Memory B cell (primary cell): ENCODE measurements around the gene CIBAR2.

ENCODE experiments used
- ATAC-seq: fragments of 150-1000 bp; cut with Tn5 transposase; 2 replicates; pipeline ENCODE4 v1.10.0; 2021; ENCODE audit warnings: low read depth, mild to moderate bottlenecking, moderate library complexity
- DNase-seq, 2 donors: peaks; one replicate each; pipeline ENCODE4 v3.0.0; 2022; ENCODE audit warnings: low spot score in 2 of 2
- H3K27ac Mint-ChIP-seq: one replicate; pipeline ENCODE4 v1.8.0; 2022; ENCODE audit warnings: mild to moderate bottlenecking, moderate library complexity, mixed read lengths
- H3K27me3 Mint-ChIP-seq: one replicate; pipeline ENCODE4 v1.8.0; 2022; ENCODE audit warnings: mixed read lengths
- H3K36me3 Mint-ChIP-seq: one replicate; pipeline ENCODE4 v1.8.0; 2022; ENCODE audit warnings: mild to moderate bottlenecking, mixed read lengths
- H3K4me1 Mint-ChIP-seq: one replicate; pipeline ENCODE4 v1.8.0; 2022; ENCODE audit warnings: mixed read lengths
- H3K4me3 Mint-ChIP-seq: one replicate; pipeline ENCODE4 v1.8.0; 2022; ENCODE audit warnings: mild to moderate bottlenecking, moderate library complexity, mixed read lengths
- H3K9me3 Mint-ChIP-seq: one replicate; pipeline ENCODE4 v1.8.0; 2022; ENCODE audit warnings: mixed read lengths

CIBAR2 gene

GRCh38 chr16:85138073-85138824 is 26.0 kb upstream of the CIBAR2 start:
- Mint-ChIP-seq H3K27me3 (peaks cover 24% of the 10 kb centered on the region), H3K4me3 (peak overlapping the region; percentile 6), H3K36me3 (peaks cover 2% of the 10 kb centered on the region), H3K4me1 (peaks cover 11% of the 10 kb centered on the region), H3K27ac (no peak overlapping the region), H3K9me3 (no peaks in the 10 kb centered on the region)
- no peak for DNase-seq
- ATAC-seq: no peak

DNA sequence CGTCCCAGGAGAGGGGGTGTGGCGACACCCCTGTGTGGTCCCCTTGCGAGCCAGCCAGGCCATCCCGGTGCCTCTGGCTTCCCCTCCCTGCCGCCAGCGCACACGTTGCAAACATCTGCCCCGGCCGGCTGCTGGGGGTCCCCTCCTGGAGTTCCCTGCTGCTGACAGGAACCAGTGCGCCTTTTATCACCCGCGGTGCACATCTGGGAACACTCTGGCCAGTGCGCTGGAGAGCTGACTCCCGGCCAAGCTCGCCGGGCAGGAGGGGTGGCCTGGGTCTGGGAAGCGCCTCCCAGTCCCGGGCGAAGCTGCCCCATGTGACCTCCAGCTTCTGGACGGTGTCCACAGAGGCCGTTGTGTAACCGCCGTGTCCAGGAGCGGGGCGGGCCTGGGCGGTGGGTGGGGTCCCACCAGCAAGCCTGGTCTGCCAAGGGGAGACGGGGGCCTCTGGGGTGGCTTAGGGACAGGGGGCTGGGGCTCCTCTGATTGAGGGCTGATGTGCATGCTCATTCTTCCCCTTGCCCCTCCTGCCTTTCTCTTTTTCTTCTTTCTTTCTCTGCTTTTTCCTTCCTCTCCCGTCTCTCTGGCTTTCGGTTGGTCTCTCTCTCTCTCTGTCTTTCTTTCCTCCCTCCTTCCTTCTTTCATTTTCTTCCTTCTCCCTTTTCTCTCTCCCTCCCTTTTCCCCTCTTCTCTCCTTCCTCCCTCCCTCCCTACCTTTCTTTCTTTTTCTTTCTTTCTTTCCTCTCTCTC is 25.2 kb upstream of the CIBAR2 start:
- Mint-ChIP-seq H3K27ac (no peak overlapping the region), H3K4me3 (peak overlapping the region; percentile 6), H3K36me3 (peaks cover 2% of the 10 kb centered on the region), H3K27me3 (peaks cover 26% of the 10 kb centered on the region), H3K4me1 (peaks cover 11% of the 10 kb centered on the region), H3K9me3 (no peaks in the 10 kb centered on the region)
- ATAC-seq (no peak), DNase-seq (no peak)

DNA sequence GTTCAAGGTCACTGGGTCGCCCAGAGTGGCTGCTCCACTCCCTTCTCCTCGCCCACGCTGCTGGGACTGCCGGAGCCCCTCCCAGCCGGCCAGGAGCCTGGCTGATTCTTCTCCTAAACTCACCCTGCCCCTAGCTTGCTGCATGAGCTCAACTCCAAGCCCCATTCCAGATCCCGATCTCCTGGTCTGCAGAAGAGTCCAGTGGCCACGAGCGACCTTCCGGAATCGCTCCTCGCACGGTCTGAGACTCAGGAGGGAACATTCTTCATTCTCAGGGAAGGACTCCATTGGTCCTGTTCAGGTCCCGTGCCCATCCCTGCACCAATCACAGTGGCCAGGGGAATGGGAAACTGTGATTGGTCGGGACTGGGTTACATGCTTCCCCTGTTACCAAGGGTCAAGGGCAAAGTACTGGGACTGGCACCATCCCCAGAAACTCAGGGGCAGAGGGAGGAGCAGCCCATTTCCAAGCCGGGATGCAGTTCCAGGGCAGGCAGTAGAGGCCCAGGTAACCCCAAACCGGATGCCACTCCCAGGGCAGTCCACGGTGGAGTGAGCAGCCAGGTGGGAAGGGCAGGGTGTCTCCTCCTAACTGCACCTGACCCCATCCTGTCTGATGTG is 24.5 kb upstream of the CIBAR2 start:
- H3K4me3 Mint-ChIP-seq: no peak overlapping the region
- H3K27me3 Mint-ChIP-seq: peaks cover 24% of the 10 kb centered on the region
- DNase-seq: no peak
- no peak for ATAC-seq
- no peak overlapping the region for H3K27ac Mint-ChIP-seq
- peaks cover 11% of the 10 kb centered on the region for H3K4me1 Mint-ChIP-seq
- H3K9me3 Mint-ChIP-seq: no peaks in the 10 kb centered on the region
- peaks cover 2% of the 10 kb centered on the region for H3K36me3 Mint-ChIP-seq

DNA sequence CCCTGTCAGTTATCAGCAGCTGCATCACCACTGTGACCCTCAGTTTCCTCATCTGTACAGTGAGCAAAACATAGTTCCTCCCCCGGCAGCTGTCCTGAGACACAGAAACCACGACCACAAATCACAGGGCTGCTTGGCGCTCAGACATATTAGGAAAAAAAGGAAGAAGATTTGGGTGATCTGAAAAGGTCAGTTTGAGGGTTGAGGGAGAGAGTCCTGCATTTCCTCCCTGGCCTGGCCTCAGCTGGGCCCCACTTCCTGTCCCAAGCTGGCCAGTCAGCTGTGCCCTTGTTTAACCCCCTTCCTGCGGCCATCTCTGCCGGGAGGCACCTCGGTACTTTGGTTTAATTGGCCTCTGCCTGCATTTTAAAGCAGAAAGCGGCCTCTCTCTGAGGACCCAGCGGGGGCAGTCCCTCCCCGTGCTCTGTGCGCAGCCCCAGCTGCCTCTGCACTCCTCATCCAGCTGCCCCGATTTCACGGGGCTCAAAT is 24.0 kb upstream of the CIBAR2 start:
- DNase-seq: no peak
- Mint-ChIP-seq H3K27ac (no peak overlapping the region), H3K27me3 (peaks cover 22% of the 10 kb centered on the region), H3K4me1 (peaks cover 11% of the 10 kb centered on the region), H3K4me3 (no peak overlapping the region), H3K9me3 (no peaks in the 10 kb centered on the region), H3K36me3 (peaks cover 2% of the 10 kb centered on the region)
- ATAC-seq: no peak

DNA sequence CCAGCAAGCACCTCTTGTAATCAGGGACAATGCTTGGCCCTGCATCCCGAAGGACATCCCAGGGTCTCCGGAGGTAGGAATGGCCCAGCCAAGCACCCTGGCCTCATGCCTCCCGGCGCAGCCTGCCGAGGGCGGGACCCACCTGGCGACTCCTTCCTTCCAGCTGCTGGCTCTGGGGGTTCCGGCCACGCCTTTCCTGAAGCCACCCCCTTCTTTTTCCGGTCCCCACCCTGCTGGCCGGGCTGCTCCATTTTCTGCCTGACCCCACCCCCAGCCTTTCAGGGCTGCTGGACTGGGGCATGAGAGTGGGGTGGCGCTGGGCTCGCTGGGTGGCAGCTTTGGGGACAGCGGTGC is 22.5 kb upstream of the CIBAR2 start:
- Mint-ChIP-seq H3K4me1 (peaks cover 11% of the 10 kb centered on the region), H3K27ac (no peak overlapping the region), H3K27me3 (peaks cover 21% of the 10 kb centered on the region), H3K9me3 (no peaks in the 10 kb centered on the region), H3K36me3 (peaks cover 2% of the 10 kb centered on the region), H3K4me3 (no peak overlapping the region)
- ATAC-seq (no peak), DNase-seq (no peak)

DNA sequence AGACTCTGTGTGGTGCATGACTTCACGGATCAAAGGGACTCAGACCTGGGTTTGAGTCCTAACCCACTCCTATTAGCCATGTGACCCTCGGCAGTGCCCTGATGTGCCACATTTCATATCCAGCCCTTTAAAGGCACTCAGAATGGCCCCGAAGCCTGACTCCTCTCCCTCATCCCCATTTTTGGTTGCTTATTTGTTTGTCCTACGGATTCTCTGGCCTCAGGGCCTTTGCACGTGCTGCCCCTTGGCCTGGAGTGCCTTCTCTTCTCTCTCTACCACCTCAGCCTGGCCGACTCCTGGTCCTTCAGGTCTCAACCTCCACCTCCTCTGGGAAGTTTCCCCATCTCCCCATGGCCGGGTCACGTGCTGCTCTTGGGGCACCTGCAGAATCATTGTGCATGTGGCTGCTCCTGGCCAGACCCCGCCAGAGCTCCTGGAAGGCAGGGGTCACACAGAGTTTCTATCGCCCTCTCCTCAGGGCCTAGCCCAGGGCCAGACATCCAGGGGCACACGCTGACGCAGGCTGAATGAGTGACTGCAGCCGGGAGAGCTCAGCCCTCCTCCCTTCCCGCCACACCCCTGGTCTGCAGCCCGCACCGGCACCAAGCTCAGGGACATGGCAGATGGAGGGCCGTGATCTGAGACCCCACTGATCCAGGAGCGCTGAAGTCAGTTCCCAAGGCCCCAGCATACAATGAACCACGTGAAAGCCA is 22.0 kb upstream of the CIBAR2 start:
- no peak for ATAC-seq
- no peak overlapping the region for H3K27ac Mint-ChIP-seq
- H3K9me3 Mint-ChIP-seq: no peaks in the 10 kb centered on the region
- no peak for DNase-seq
- H3K27me3 Mint-ChIP-seq: peaks cover 15% of the 10 kb centered on the region
- no peak overlapping the region for H3K4me3 Mint-ChIP-seq
- peaks cover 2% of the 10 kb centered on the region for H3K36me3 Mint-ChIP-seq
- peaks cover 11% of the 10 kb centered on the region for H3K4me1 Mint-ChIP-seq

DNA sequence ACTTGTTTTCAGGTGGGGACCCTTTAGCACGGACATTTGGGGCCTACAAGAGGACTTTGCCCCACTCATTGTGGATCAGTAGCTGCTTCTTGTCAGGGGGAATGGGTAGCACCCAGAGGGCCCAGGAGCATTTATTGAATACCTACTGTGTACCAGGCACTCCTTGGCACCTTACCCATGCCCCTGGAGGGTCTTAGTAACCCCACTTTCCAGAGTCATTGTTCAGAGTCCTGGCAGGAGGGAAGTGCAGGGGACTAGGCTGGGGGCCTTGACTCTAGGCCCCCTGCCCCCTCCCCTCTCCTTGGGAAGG is 21.0 kb upstream of the CIBAR2 start:
- no peak overlapping the region for H3K27ac Mint-ChIP-seq
- no peak for ATAC-seq

GRCh38 chr16:85132456-85133289 is 20.4 kb upstream of the CIBAR2 start:
- Mint-ChIP-seq H3K27me3 (peaks cover 6% of the 10 kb centered on the region), H3K27ac (no peak overlapping the region), H3K4me1 (peaks cover 7% of the 10 kb centered on the region), H3K4me3 (no peak overlapping the region), H3K9me3 (no peaks in the 10 kb centered on the region), H3K36me3 (peaks cover under 1% of the 10 kb centered on the region)
- DNase-seq (no peak), ATAC-seq (no peak)

More for the DNA sequence above, 21.0 kb upstream of the CIBAR2 start:
- Mint-ChIP-seq H3K36me3 (peaks cover 2% of the 10 kb centered on the region), H3K27me3 (peaks cover 10% of the 10 kb centered on the region), H3K4me1 (peaks cover 11% of the 10 kb centered on the region), H3K9me3 (no peaks in the 10 kb centered on the region), H3K4me3 (no peak overlapping the region)
- DNase-seq: no peak

- Mint-ChIP-seq H3K27ac (no peak overlapping the region), H3K9me3 (no peaks in the 10 kb centered on the region), H3K27me3 (peaks cover 7% of the 10 kb centered on the region), H3K4me3 (no peak overlapping the region), H3K4me1 (no peaks in the 10 kb centered on the region), H3K36me3 (no peaks in the 10 kb centered on the region)
- ATAC-seq (no peak), DNase-seq (no peak)
These were observed 18.4 kb upstream of the CIBAR2 start for GRCh38 chr16:85130705-85131028.

DNA sequence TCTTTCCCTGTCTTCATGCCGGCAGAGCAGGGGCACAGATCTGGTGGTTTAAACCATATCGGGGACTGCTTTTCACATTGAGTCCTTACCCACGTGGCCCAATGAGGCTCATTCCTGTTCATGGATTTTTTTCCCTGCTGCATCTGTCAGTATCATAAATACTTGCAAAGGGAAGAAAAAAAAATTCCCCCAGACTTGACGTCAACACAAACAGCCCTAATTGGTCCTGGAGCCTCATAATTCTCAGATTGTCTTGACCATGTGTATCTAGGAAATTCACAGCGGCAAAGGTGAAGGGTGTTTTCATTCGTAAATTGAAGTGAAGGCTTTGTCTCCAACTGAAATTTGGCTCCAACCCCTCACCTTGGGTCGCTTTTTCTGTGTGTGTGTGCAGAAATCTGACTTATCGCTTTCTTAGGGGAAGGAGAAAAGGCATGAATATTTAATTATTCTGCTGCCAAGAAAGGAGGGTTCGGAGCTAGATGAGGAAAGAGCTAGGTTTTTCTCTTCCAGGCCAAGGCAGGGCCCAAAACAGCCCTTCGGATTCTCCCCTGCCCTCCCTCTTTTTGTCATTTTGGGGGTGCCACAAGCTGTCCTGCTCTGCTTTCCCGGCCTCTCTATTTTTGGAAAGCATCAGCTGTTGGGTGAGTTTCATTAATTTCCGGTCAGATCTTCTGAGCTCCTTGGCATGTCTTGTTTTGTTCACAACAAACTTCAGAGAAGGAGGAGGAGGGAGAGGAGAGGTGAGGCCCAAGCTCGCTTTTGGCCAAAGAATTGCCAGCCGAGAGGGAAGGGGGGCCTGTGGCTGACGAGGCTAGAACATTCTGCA is 17.8 kb upstream of the CIBAR2 start:
- H3K4me3 Mint-ChIP-seq: no peak overlapping the region
- no peaks in the 10 kb centered on the region for H3K36me3 Mint-ChIP-seq
- H3K9me3 Mint-ChIP-seq: no peaks in the 10 kb centered on the region
- no peak overlapping the region for H3K27ac Mint-ChIP-seq
- DNase-seq (no peak), ATAC-seq (no peak)
- H3K4me1 Mint-ChIP-seq: no peaks in the 10 kb centered on the region
- peaks cover 7% of the 10 kb centered on the region for H3K27me3 Mint-ChIP-seq

DNA sequence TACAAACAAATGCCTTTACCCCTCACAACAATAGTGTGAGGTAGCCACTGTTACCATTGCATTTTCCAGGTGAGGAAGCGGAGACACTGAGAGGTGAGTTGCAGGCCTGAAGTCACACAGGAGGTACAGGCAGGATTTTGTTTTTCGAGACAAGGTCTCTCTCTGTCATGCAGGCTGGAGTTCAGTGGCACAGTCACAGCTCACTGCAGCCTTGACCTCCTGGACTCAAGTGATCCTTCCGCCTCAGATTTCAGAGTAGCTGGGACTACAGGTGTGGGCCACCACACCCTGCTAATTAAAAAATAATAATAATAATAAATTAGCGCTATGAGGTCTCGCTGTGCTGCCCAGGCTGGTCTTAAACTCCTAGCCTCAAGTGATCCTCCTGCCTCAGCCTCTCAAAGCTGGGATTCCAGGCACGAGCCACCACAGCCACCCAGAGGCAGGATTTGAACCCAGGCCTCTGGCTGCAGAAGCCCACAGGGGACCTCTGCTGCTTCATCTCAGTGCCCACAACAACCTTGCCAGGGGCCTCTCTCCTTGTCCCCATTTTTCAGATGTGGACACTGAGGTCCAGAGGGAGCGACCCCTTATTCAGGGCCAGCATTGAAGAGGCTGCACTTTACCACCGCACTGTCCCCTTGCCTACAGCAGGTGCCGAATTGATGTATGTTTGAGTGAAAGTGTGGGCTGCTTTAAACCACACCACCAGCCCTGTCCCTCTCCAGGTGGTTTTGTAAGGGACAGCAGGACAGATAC is 16.0 kb upstream of the CIBAR2 start:
- no peak for ATAC-seq
- H3K36me3 Mint-ChIP-seq: no peaks in the 10 kb centered on the region
- H3K4me3 Mint-ChIP-seq: no peak overlapping the region
- DNase-seq: no peak
- peaks cover 6% of the 10 kb centered on the region for H3K27me3 Mint-ChIP-seq
- no peaks in the 10 kb centered on the region for H3K9me3 Mint-ChIP-seq
- no peak overlapping the region for H3K27ac Mint-ChIP-seq
- H3K4me1 Mint-ChIP-seq: no peaks in the 10 kb centered on the region

- no peak overlapping the region for H3K4me3 Mint-ChIP-seq
These were observed 15.1 kb upstream of the CIBAR2 start for GRCh38 chr16:85127379-85127723.

More at GRCh38 chr16:85127379-85127723, 15.1 kb upstream of the CIBAR2 start:
- ATAC-seq (no peak), DNase-seq (no peak)
- Mint-ChIP-seq H3K27me3 (peaks cover 2% of the 10 kb centered on the region), H3K4me1 (no peaks in the 10 kb centered on the region), H3K27ac (no peak overlapping the region), H3K9me3 (no peaks in the 10 kb centered on the region), H3K36me3 (no peaks in the 10 kb centered on the region)
